Activated CD8-positive, alpha-beta memory T cell treated with anti-CD3 and anti-CD28 coated beads, Interleukin-2, amount 10 ng/mL, durations not matched to agents 7 days and 5 days (primary cell): ENCODE measurements around the gene CTPS2. TPM values are rescaled to one million over a fixed set of nuclear protein-coding genes. Genes with fewer than 3 reads are reported as not detected.
"Not testable (repeated sequence)": the region's sequence is repeated elsewhere in the genome, so short reads cannot be mapped to it uniquely, and the experiment has no call there.

Experiments
- ATAC-seq: fragments of 150-1000 bp; cut with Tn5 transposase; one replicate; pipeline ENCODE4 v1.10.0; 2021; ENCODE audit warnings: moderate library complexity
- CTCF ChIA-PET: fragments of 350-600 bp; sonication (Branson Sonifier 250); formaldehyde crosslinking; loops from one replicate; lab custom pipeline; 2021; ENCODE audit warnings: antibody characterized with exemption; lab: Charles Lee
- DNase-seq: peaks from one replicate; pipeline ENCODE4 v3.0.0-alpha.2; 2020
- H3K27ac Mint-ChIP-seq: one replicate; pipeline ENCODE4 v1.8.0; 2021; ENCODE audit warnings: mild to moderate bottlenecking, mixed read lengths
- H3K27me3 Mint-ChIP-seq: one replicate; pipeline ENCODE4 v1.8.0; 2021; ENCODE audit warnings: mixed read lengths
- H3K36me3 Mint-ChIP-seq: one replicate; pipeline ENCODE4 v1.8.0; 2021; ENCODE audit warnings: mild to moderate bottlenecking, mixed read lengths
- H3K4me1 Mint-ChIP-seq: one replicate; pipeline ENCODE4 v1.8.0; 2021; ENCODE audit warnings: mixed read lengths
- H3K4me3 Mint-ChIP-seq: one replicate; pipeline ENCODE4 v1.8.0; 2021; ENCODE audit warnings: mild to moderate bottlenecking, moderate library complexity, mixed read lengths
- H3K9me3 Mint-ChIP-seq: one replicate; pipeline ENCODE4 v1.8.0; 2022; ENCODE audit warnings: low read depth, mixed read lengths
- total RNA-seq, 2 experiments: library from RNA; stranded (reverse); gene quantifications; one replicate each; pipeline ENCODE4 v1.2.3, GENCODE V29; 2021

Gene CTPS2
- 1 to 10 TPM; 5.6 to 6.6 TPM for total RNA-seq

GRCh38 chrX:16712548-16713155, at the start of gene CTPS2:
Gene CTPS2, minus strand, starts transcription at chrX:16712669. Its CDS starts 9,767 bp downstream, at chrX:16702902.
- H3K36me3 Mint-ChIP-seq = peaks cover 1% of the 10 kb centered on the region
- ATAC-seq (peak; percentile 93), DNase-seq (peak; percentile 63)
- H3K9me3 Mint-ChIP-seq = no peaks in the 10 kb centered on the region
- CTCF ChIA-PET = no interaction called here
- H3K4me3 Mint-ChIP-seq = peak within 1 kb of the TSS; percentile 78
- no peaks in the 10 kb centered on the region for H3K27me3 Mint-ChIP-seq
- peaks cover 19% of the 10 kb centered on the region for H3K4me1 Mint-ChIP-seq
- peak within 1 kb of the TSS; percentile 69 for H3K27ac Mint-ChIP-seq

GRCh38 chrX:16761500-16761899, 49.0 kb upstream of the CTPS2 start:
- H3K27ac Mint-ChIP-seq, H3K9me3 Mint-ChIP-seq, H3K4me1 Mint-ChIP-seq, ATAC-seq, DNase-seq, CTCF ChIA-PET, H3K27me3 Mint-ChIP-seq, H3K4me3 Mint-ChIP-seq, H3K36me3 Mint-ChIP-seq: not testable (repeated sequence)

- Mint-ChIP-seq H3K36me3 (peaks cover 18% of the 10 kb centered on the region), H3K4me3 (no peak overlapping the region), H3K27ac (no peak overlapping the region), H3K27me3 (no peaks in the 10 kb centered on the region), H3K4me1 (no peaks in the 10 kb centered on the region), H3K9me3 (no peaks in the 10 kb centered on the region)
- CTCF ChIA-PET = no interaction called here
- no peak for DNase-seq
- ATAC-seq = no peak
Observed at GRCh38 chrX:16756724-16757123, 44.3 kb upstream of the CTPS2 start.

GRCh38 chrX:16754019-16754418, 41.5 kb upstream of the CTPS2 start:
- Mint-ChIP-seq H3K4me3 (no peak overlapping the region), H3K4me1 (no peaks in the 10 kb centered on the region), H3K9me3 (no peaks in the 10 kb centered on the region), H3K27ac (no peak overlapping the region), H3K36me3 (peaks cover 22% of the 10 kb centered on the region), H3K27me3 (no peaks in the 10 kb centered on the region)
- DNase-seq (no peak), ATAC-seq (no peak)
- CTCF ChIA-PET = no interaction called here

GRCh38 chrX:16750136-16750535, 37.7 kb upstream of the CTPS2 start:
- DNase-seq = no peak
- CTCF ChIA-PET = no interaction called here
- Mint-ChIP-seq H3K36me3 (peaks cover 24% of the 10 kb centered on the region), H3K9me3 (no peaks in the 10 kb centered on the region), H3K27ac (no peak overlapping the region), H3K27me3 (no peaks in the 10 kb centered on the region), H3K4me3 (no peak overlapping the region), H3K4me1 (no peaks in the 10 kb centered on the region)
- ATAC-seq = no peak

GRCh38 chrX:16748425-16748824, 36.0 kb upstream of the CTPS2 start:
- Mint-ChIP-seq H3K36me3 (peaks cover 25% of the 10 kb centered on the region), H3K27me3 (no peaks in the 10 kb centered on the region), H3K4me3 (no peak overlapping the region), H3K9me3 (no peaks in the 10 kb centered on the region), H3K27ac (no peak overlapping the region), H3K4me1 (no peaks in the 10 kb centered on the region)
- CTCF ChIA-PET = no interaction called here
- DNase-seq = no peak
- ATAC-seq = no peak

- CTCF ChIA-PET = no interaction called here
- H3K27ac Mint-ChIP-seq = no peak overlapping the region
- no peak for DNase-seq
- no peak for ATAC-seq
- H3K36me3 Mint-ChIP-seq = peaks cover 22% of the 10 kb centered on the region
- H3K27me3 Mint-ChIP-seq = no peaks in the 10 kb centered on the region
- H3K9me3 Mint-ChIP-seq = no peaks in the 10 kb centered on the region
- no peak overlapping the region for H3K4me3 Mint-ChIP-seq
- H3K4me1 Mint-ChIP-seq = no peaks in the 10 kb centered on the region
Observed at GRCh38 chrX:16745659-16746058, 33.2 kb upstream of the CTPS2 start.

- CTCF ChIA-PET = no interaction called here
- Mint-ChIP-seq H3K27me3 (no peaks in the 10 kb centered on the region), H3K36me3 (peaks cover 17% of the 10 kb centered on the region), H3K4me1 (no peaks in the 10 kb centered on the region), H3K27ac (no peak overlapping the region), H3K9me3 (no peaks in the 10 kb centered on the region), H3K4me3 (no peak overlapping the region)
- DNase-seq = no peak
- ATAC-seq = no peak
Observed at GRCh38 chrX:16745102-16745501, 32.6 kb upstream of the CTPS2 start.

GRCh38 chrX:16743604-16744325, 31.3 kb upstream of the CTPS2 start:
- Mint-ChIP-seq H3K27me3 (no peaks in the 10 kb centered on the region), H3K27ac (no peak overlapping the region), H3K36me3 (peaks cover 15% of the 10 kb centered on the region), H3K9me3 (no peaks in the 10 kb centered on the region), H3K4me1 (no peaks in the 10 kb centered on the region), H3K4me3 (no peak overlapping the region)
- DNase-seq (no peak), ATAC-seq (no peak)
- CTCF ChIA-PET = no interaction called here

- DNase-seq = no peak
- H3K4me1 Mint-ChIP-seq = no peaks in the 10 kb centered on the region
- ATAC-seq = no peak
- H3K27ac Mint-ChIP-seq = no peak overlapping the region
- H3K9me3 Mint-ChIP-seq = no peaks in the 10 kb centered on the region
- H3K4me3 Mint-ChIP-seq = no peak overlapping the region
- H3K27me3 Mint-ChIP-seq = no peaks in the 10 kb centered on the region
- H3K36me3 Mint-ChIP-seq = peaks cover 19% of the 10 kb centered on the region
- CTCF ChIA-PET = interaction anchor here (0.7 kb wide), 1 partner anchor 987 kb away, joined by 3 read pairs; no protein-coding TSS in a partner anchor
Observed at GRCh38 chrX:16739574-16739973, 27.1 kb upstream of the CTPS2 start.

GRCh38 chrX:16737024-16737423, 24.6 kb upstream of the CTPS2 start:
- peaks cover 11% of the 10 kb centered on the region for H3K36me3 Mint-ChIP-seq
- ATAC-seq = no peak
- H3K27ac Mint-ChIP-seq = no peak overlapping the region
- no peak for DNase-seq
- peaks cover 5% of the 10 kb centered on the region for H3K4me1 Mint-ChIP-seq
- H3K9me3 Mint-ChIP-seq = no peaks in the 10 kb centered on the region
- H3K4me3 Mint-ChIP-seq = no peak overlapping the region
- no peaks in the 10 kb centered on the region for H3K27me3 Mint-ChIP-seq
- CTCF ChIA-PET = no interaction called here

- Mint-ChIP-seq H3K27ac (no peak overlapping the region), H3K4me1 (peaks cover 5% of the 10 kb centered on the region), H3K36me3 (peaks cover 14% of the 10 kb centered on the region), H3K4me3 (no peak overlapping the region), H3K9me3 (no peaks in the 10 kb centered on the region), H3K27me3 (no peaks in the 10 kb centered on the region)
- CTCF ChIA-PET = interaction anchor here (0.6 kb wide), 1 partner anchor 93 kb away, joined by 3 read pairs; no protein-coding TSS in a partner anchor
- ATAC-seq = no peak
- no peak for DNase-seq
Observed at GRCh38 chrX:16733013-16733412, 20.5 kb upstream of the CTPS2 start.

- H3K4me1 Mint-ChIP-seq = peaks cover 5% of the 10 kb centered on the region
- H3K27me3 Mint-ChIP-seq = no peaks in the 10 kb centered on the region
- H3K9me3 Mint-ChIP-seq = no peaks in the 10 kb centered on the region
- no peak overlapping the region for H3K4me3 Mint-ChIP-seq
- CTCF ChIA-PET = no interaction called here
- DNase-seq (no peak), ATAC-seq (no peak)
- peaks cover 11% of the 10 kb centered on the region for H3K36me3 Mint-ChIP-seq
- H3K27ac Mint-ChIP-seq = no peak overlapping the region
Observed at GRCh38 chrX:16730450-16730849, 18.0 kb upstream of the CTPS2 start.

- Mint-ChIP-seq H3K27me3 (no peaks in the 10 kb centered on the region), H3K36me3 (peaks cover 14% of the 10 kb centered on the region), H3K4me1 (peaks cover 3% of the 10 kb centered on the region), H3K9me3 (no peaks in the 10 kb centered on the region), H3K27ac (no peak overlapping the region), H3K4me3 (no peak overlapping the region)
- CTCF ChIA-PET = no interaction called here
- ATAC-seq (no peak), DNase-seq (no peak)
Observed at GRCh38 chrX:16727637-16728036, 15.2 kb upstream of the CTPS2 start.
